Stomach (tissue), 9 donors: Measurements from ENCODE around the gene APEX2. TPM values are rescaled to one million over a fixed set of nuclear protein-coding genes. Genes with fewer than 3 reads are reported as not detected.
"Not testable (repeated sequence)": the region's sequence is repeated elsewhere in the genome, so short reads cannot be mapped to it uniquely, and the experiment has no call there.

Experiments
- DNase-seq, 2 donors: peaks; one replicate each; pipeline versions ENCODE4 v3.0.0 to v3.0.0-alpha.2; 2013 to 2019
- H3K27ac ChIP-seq, 5 donors: fragments of 200-600 bp in 4 of 5; sonication (generic) in 4 of 5; one replicate each; pipeline ENCODE4 v1.5.1; 2013 to 2019; ENCODE audit warnings: mild to moderate bottlenecking in 1 of 5, moderate library complexity in 1 of 5
- H3K27me3 ChIP-seq, 3 donors: fragments of 200-600 bp; sonication (generic); one replicate each; pipeline ENCODE4 v1.5.1; 2017 to 2019; ENCODE audit warnings: mixed run types in 1 of 3
- H3K36me3 ChIP-seq, 4 donors: fragments of 200-600 bp; sonication (generic); 1 replicate in 3 of 4; 2 replicates in 1 of 4; pipeline ENCODE4 v1.5.1; 2016 to 2019
- H3K4me1 ChIP-seq, 4 donors: fragments of 200-600 bp; sonication (generic); one replicate each; pipeline ENCODE4 v1.5.1; 2016 to 2019
- H3K4me3 ChIP-seq, 4 donors: fragments of 200-600 bp; sonication (generic) in 3 of 4; one replicate each; pipeline ENCODE4 v1.5.1; 2016 to 2019; ENCODE audit warnings: mild to moderate bottlenecking in 1 of 4
- H3K9me3 ChIP-seq, 4 donors: fragments of 200-600 bp; sonication (generic); one replicate each; pipeline ENCODE4 v1.5.1; 2016 to 2019
- CTCF ChIP-seq, 7 experiments: fragments of 450-650 bp in 4 of 7; fragments of 200-600 bp in 3 of 7; sonication (generic) in 3 of 7; IDR thresholded peaks; one replicate each; pipeline ENCODE4 v1.5.1; 2016 to 2019; ENCODE audit warnings: antibody characterized with exemption in 7 of 7, control low read depth in 2 of 7, mild to moderate bottlenecking in 1 of 7
- EP300 ChIP-seq: sonication (generic); formaldehyde crosslinking; IDR thresholded peaks from one replicate; pipeline ENCODE4 v1.6.1; 2017; ENCODE audit warnings: antibody characterized with exemption
- POLR2A ChIP-seq, 4 donors: fragments of 450-650 bp; IDR thresholded peaks; one replicate each; pipeline ENCODE4 v1.6.1; 2016; ENCODE audit warnings: antibody characterized with exemption in 4 of 4, control low read depth in 2 of 4, mild to moderate bottlenecking in 1 of 4, moderate library complexity in 1 of 4
- POLR2AphosphoS5 ChIP-seq, 3 donors: sonication (generic); formaldehyde crosslinking; IDR thresholded peaks; one replicate each; pipeline ENCODE4 v1.6.1; 2016; ENCODE audit warnings: antibody characterized with exemption in 3 of 3
- WGBS, 5 donors: extraction: QIAGEN DNeasy Blood & Tissue Kit in 3 of 5; methylation state at CpG; one replicate each; pipeline versions ENCODE4 v1.1.5 to v1.1.7; 2013 to 2018; 5-methylcytosine and 5-hydroxymethylcytosine counted together
- intact Hi-C: fragments of 100-400 bp; cut with DNase I; formaldehyde crosslinking; loops from one replicate; pipeline ENCODE4 v1.15.1; 2023; ENCODE audit warnings: low total_unique reads
- polyA plus RNA-seq, 3 donors: library from polyadenylated mRNA; stranded (reverse); fragments of 200-250 nt; gene quantifications; one replicate each; pipeline ENCODE4 v1.2.3, GENCODE V29; 2013
- total RNA-seq, 5 donors: library from RNA; depleted of rRNA; stranded (reverse); fragments of >200 nt; gene quantifications; one replicate each; pipeline versions ENCODE4 v1.1.0 to v1.2.3, GENCODE V29; 2014 to 2016
- donor health status: healthy with polysubstance abuse.
- donor health status: Bipolar disorder and iron deficiency.
- donor health status: healthy.

APEX2 gene
- total and polyA plus RNA-seq, 8 donors, result 0.29 to 11.2 (median 8.3) TPM

DNA sequence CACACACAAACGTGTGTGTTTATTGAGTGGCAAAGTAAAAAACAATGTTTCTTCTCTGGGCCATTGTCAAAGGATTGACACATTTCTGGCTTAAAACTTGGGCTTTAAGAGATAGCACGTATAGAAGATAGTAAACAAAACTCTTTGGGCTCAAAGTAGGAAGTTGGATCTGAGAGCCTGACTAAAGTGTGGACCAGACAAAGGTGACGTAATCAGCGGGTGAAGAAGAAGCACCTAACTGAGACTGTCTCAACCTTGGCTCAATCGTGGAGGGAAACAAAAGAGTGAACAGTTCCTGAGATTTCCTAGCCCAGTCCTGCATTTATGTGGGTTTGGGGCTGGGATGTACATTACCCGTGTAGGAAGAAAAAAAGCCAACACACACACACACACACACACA, 19.8 kb upstream of the APEX2 start:
- intact Hi-C loops, result no loop called here
- Histone ChIP-seq H3K4me3 (no peak overlapping the region), H3K4me1 (no peaks in the 10 kb centered on the region), H3K27me3 (no peaks in the 10 kb centered on the region), H3K36me3 (no peaks in the 10 kb centered on the region), H3K27ac (no peak overlapping the region), H3K9me3 (peaks cover 0 to 13% (median 2%) of the 10 kb centered on the region in 4 donors)
- TF ChIP-seq POLR2A (IDR thresholded peaks at IDR 0.05) (no peak), POLR2AphosphoS5 (IDR thresholded peaks at IDR 0.05) (no peak), EP300 (no peak), CTCF (IDR thresholded peaks at IDR 0.05) (no peak)
- WGBS, 5 donors, result 54 to 73% (median 70%) methylated on average over 6 of the region's 6 CpGs
- no peak for DNase-seq

GRCh38 chrX:54983306-54983705, 16.9 kb upstream of the APEX2 start:
- 91 to 100% (median 94%) methylated on average over 2 of the region's 2 CpGs for WGBS, 5 donors
- peaks cover 0 to 12% (median 4%) of the 10 kb centered on the region in 4 donors for H3K9me3 ChIP-seq
- H3K36me3 ChIP-seq, intact Hi-C loops, DNase-seq, H3K27me3 ChIP-seq, H3K27ac ChIP-seq, H3K4me3 ChIP-seq, H3K4me1 ChIP-seq: not testable (repeated sequence)

- Histone ChIP-seq H3K27ac (no peak overlapping the region), H3K36me3 (no peaks in the 10 kb centered on the region), H3K4me3 (no peak overlapping the region), H3K27me3 (no peaks in the 10 kb centered on the region), H3K4me1 (no peaks in the 10 kb centered on the region), H3K9me3 (peaks cover 0 to 6% (median 0%) of the 10 kb centered on the region in 4 donors)
- TF ChIP-seq POLR2AphosphoS5 (IDR thresholded peaks at IDR 0.05) (no peak), CTCF (IDR thresholded peaks at IDR 0.05) (no peak), POLR2A (IDR thresholded peaks at IDR 0.05) (no peak), EP300 (no peak)
- intact Hi-C loops, result no loop called here
- no peak for DNase-seq
- 78 to 89% (median 85%) methylated on average over 2 of the region's 2 CpGs for WGBS, 5 donors
Observed at GRCh38 chrX:54991706-54992105, 8.5 kb upstream of the APEX2 start.

DNA sequence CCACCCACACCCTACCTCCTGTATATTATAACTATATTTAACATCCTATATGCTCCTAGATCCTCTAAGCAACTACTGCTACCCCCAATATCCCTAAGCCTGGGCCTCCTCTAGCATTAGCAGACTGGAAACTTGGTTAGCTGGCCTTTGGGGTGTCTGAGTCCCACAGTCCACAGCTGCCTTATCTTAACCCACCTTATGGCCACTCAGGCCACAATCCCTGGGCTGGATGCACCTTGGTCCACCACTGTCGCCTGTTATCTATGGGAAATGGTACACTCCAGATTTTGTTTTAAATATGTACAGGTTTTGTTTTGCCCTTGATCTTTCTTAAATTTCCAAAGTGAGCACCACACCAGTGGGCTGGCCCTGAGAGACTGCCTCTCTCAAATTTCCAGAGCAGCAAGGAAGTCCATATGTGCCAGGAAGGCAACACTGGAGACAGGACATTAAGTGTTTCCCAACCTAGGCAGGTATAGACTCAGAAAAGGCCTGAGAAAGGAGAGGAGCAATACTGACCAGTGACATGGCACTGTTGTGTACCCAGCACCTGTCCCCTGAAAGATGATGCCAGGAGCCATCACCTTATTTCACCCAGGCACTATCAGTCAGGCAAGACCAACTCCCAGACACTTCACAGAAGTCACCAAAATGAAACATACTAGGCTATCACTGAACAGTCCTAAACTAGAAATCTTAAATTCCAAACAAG, 7.1 kb upstream of the APEX2 start:
- no peak for TF ChIP-seq POLR2AphosphoS5 (IDR thresholded peaks at IDR 0.05)
- TF ChIP-seq CTCF (IDR thresholded peaks at IDR 0.05), result no peak
- TF ChIP-seq POLR2A (IDR thresholded peaks at IDR 0.05), result no peak
- no peak for TF ChIP-seq EP300
- H3K36me3 ChIP-seq, result no peaks in the 10 kb centered on the region
- no peak for DNase-seq
- intact Hi-C loops, result no loop called here
- no peaks in the 10 kb centered on the region for H3K4me1 ChIP-seq
- peaks cover 0 to under 1% (median 0%) of the 10 kb centered on the region in 4 donors for H3K9me3 ChIP-seq
- 83 to 100% (median 92%) methylated on average over 1 of the region's 1 CpG for WGBS, 5 donors
- no peak overlapping the region for H3K27ac ChIP-seq
- no peak overlapping the region for H3K4me3 ChIP-seq
- no peaks in the 10 kb centered on the region for H3K27me3 ChIP-seq

DNA sequence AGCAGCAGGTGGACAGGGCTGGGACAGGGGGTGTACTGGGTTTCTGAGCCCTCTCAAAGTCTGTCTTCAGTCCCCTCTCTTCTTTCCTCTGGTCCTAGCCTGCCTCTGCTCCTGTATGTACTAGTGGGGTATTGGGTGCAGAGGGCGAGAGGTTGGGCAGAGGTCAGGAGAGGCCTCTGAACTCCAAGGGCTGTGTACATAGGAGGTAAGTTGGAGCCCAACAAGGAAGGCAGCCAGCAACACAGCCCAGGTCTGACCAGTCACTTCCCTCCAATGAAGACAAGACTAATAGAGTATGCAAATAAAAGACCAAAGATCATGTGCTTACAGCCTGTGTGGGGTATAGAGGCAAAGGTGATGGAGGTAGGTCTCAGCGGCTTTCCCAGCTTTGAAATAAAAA, 6.1 kb upstream of the APEX2 start, which contains the start of gene PFKFB1:
Gene PFKFB1, minus strand, starts transcription at position 90 of the 400 bp plus-strand sequence. CDS start 181 bp downstream, outside the sequence.
- Histone ChIP-seq H3K9me3 (no peaks in the 10 kb centered on the region), H3K4me1 (peaks cover 0 to 1% (median 0%) of the 10 kb centered on the region in 4 donors), H3K27ac (no peak within 1 kb of the TSS), H3K36me3 (no peaks in the 10 kb centered on the region), H3K27me3 (no peaks in the 10 kb centered on the region), H3K4me3 (no peak within 1 kb of the TSS)
- no peak for TF ChIP-seq CTCF (IDR thresholded peaks at IDR 0.05)
- no peak for TF ChIP-seq POLR2A (IDR thresholded peaks at IDR 0.05)
- TF ChIP-seq POLR2AphosphoS5 (IDR thresholded peaks at IDR 0.05), result no peak
- no peak for TF ChIP-seq EP300
- 68 to 100% (median 86%) methylated on average over 2 of the region's 2 CpGs for WGBS, 5 donors
- intact Hi-C loops, result no loop called here
- no peak for DNase-seq
